ENCODE measurements around the gene CCDC138.

The CCDC138 gene

GRCh38 chr2:108919571-108920373, 133.2 kb downstream of the CCDC138 start:
- no peak for DNase-seq (ENCODE audit: low spot score)

GRCh38 chr2:108920686-108921085, 134.1 kb downstream of the CCDC138 start:
- DNase-seq (ENCODE audit: low spot score) = no peak

- no peak for DNase-seq (ENCODE audit: low spot score)
These were observed 134.8 kb downstream of the CCDC138 start for GRCh38 chr2:108921096-108922030.

GRCh38 chr2:108922141-108922915, 135.8 kb downstream of the CCDC138 start:
- DNase-seq (ENCODE audit: low spot score) = peak; percentile 48

- peak; percentile 72 for DNase-seq (ENCODE audit: low spot score)
These were observed 136.6 kb downstream of the CCDC138 start for GRCh38 chr2:108923019-108923700.

GRCh38 chr2:108923736-108924579, 137.4 kb downstream of the CCDC138 start:
- DNase-seq (ENCODE audit: low spot score) = no peak

GRCh38 chr2:108924580-108925251, 138.1 kb downstream of the CCDC138 start:
- DNase-seq (ENCODE audit: low spot score) = no peak

GRCh38 chr2:108925286-108925685, 138.7 kb downstream of the CCDC138 start:
- no peak for DNase-seq (ENCODE audit: low spot score)

- DNase-seq (ENCODE audit: low spot score) = no peak
These were observed 139.2 kb downstream of the CCDC138 start for GRCh38 chr2:108925735-108926134.
